Measurements from ENCODE around the gene ABL2.
A peak's percentile ranks its signal among the peaks of the same experiment; 100 is the strongest.

The ABL2 gene

DNA sequence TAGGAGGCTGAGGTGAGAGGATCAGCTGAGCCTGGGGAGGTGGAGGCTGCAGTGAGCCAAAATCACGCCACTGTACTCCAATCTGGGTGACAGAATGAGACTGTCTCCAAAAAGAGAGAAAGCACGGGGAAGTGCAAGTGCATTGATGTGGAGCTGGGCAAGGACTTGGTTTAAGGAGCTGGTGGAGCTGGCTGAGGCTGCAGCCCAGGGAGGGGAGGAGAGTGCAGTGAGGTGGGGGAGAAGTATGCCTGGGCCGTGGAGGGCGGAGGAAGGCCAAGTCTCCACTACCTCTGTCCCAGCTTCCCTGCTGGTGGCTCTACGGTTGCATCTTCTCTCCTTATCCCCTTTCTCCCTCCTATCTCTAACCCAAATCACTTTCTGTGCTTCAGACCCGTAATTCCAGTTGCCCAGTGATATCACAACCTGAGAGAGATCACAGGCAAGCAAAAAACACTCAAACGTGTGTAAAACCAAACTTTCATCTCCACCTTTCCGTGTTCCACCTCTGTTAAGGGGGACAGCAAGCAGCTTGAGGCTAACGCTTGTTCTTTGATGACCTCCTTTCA, 136.5 kb downstream of the ABL2 start:
- DNase-seq (ENCODE audit: low spot score): no peak

DNA sequence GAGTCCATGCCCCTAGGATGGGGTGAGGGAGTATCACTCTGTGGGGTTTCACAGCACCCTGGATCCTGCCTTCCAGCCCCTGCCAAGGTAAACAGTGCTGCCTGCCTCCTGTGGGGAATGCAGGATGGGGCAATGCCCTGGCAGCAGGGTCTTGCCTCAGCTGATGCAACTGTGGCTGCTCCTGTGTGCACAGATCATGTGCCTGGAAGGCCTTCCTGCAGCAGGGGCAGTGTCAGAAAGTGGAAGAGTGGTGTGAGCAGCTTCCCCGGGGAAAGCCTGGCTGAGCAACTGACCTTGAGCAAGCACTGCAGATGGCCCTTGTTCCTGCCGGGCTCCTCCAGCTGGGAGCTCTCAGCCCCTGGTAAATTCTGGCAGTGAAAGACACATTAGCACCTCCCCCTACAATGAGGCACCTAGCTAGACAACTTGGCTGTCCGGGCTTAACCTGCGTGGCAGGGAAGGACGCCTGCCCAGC, 137.7 kb downstream of the ABL2 start:
- no peak for DNase-seq (ENCODE audit: low spot score)

DNA sequence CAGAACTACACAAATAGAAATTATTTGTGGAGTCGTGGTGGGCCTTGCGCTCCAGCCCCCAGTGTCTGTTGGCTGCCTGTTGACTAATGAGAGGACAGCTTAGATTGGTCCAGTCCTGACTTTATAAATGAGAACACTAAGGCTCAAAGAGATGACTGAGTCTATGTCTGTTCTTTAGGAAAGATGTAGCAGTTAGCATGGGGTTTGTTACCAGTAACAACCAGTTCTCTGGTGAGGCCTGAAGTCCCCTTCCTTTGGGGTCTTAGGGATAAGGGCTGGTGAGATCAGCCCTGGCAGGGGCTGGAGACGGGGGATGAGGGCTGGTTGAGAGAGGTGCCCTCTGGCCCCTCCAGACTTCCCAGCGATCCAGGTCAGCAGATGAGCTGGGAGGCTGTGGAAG, 138.6 kb downstream of the ABL2 start:
- DNase-seq (ENCODE audit: low spot score): no peak

DNA sequence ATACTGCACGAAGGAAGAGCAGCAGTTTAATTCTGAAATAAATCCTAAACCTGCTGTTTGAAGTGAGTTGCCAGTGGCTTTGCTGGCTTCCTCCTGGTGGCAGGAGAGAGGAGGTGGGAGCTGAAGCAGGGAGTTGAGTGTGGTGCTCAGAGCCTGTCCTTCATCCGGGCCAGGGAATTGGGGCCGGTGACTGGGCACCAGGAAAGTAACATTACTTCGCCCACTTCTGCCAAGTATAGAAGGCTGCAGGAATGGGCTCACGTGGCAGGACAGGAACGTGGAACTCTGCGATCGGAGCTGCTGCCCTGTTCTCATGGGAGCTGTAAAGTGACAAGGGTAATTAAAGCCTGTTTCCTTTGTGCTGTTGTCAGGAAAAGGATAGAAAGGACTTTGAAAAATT, 139.0 kb downstream of the ABL2 start:
- DNase-seq (ENCODE audit: low spot score): no peak

DNA sequence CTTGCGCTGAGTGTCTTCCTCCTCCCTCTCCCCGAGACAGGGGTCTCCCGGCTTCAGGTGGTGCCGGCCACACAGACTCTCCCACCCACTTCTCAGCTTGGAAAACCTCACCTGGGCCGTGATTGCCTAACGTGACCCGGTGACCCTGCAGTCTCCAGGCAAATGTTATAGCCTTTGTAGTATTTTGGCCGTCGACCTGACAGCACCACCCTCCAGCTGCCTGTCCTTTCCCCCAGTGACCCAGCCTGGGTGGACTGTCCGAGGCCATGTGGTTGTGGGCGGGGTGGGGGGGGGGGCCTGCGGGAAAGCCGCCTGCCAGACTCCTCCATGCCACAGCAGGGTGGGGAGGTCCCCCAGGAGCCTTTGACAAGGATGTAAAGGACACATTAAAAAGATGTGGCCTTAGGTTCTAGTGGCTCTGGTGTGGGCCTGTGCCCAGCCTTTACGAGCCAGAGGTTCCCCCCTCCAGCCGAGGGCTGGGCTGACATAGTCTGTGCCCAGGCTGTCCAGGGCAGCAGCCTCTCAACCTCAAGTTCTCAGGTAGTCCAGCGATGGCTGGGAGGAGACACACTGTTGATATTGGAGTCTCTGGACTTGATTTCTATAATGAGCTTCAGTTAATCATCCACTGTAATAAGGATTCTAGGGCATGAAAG, 139.5 kb downstream of the ABL2 start:
- no peak for DNase-seq (ENCODE audit: low spot score)

DNA sequence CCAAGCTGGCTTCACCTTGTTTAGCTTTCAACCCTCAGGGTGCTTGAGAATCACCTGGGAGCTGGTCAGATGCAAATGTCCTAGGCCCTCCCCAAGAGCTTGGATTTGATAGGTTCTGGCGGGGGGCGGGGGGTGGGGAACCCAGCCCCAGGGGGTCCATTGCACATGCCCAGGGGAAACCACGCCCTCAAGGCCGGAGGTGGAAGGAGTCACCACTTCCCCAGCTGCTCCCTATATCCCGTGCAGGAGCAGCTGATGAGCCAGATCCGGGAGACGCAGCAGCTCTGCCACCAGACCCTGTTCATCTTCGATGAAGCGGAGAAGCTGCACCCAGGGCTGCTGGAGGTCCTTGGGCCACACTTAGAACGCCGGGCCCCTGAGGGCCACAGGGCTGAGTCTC, 141.8 kb downstream of the ABL2 start:
- DNase-seq (ENCODE audit: low spot score): no peak

DNA sequence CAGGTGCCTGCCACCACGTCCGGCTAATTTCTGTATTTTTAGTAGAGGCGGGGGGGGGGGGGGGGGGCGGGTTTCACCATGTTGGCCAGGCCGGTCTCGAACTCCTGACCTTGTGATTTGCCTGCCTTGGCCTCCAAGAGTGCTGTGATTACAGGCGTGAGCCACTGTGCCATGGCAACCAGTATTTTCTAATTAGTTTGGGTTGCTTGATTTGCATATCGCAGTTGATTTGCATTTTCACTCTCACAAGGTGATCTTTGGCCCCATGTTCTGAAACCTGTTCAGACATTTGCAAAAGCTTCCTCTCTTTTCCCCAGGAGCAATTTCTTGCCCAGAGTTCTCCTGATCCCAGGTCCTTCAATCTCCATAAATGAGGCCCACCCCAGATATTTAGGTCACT, 145.9 kb downstream of the ABL2 start:
- no peak for DNase-seq (ENCODE audit: low spot score)

DNA sequence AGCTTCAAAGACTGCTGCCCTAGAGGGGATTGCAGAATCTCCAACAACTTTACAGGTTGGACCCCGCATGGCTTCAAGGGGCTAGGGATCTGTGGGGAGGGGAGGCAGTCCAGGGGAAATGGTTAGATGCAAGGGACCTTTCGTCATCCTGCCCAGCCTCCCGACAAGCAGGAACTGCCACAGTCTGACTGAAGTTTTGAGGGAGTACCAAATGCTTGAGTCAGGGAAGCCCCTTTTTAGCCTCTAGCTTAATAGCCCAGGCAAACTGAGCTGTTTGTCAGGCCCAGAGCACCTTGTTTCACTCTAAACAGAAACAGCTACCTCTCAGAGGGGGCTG, 146.5 kb downstream of the ABL2 start:
- peak; percentile 19 for DNase-seq (ENCODE audit: low spot score)

GRCh38 chr1:179082333-179082998, 147.0 kb downstream of the ABL2 start:
- peak; percentile 16 for DNase-seq (ENCODE audit: low spot score)

GRCh38 chr1:179081687-179082332, 147.7 kb downstream of the ABL2 start, which contains the start of gene TOR3A:
Gene TOR3A, plus strand, starts transcription at chr1:179082070. Its CDS starts 59 bp downstream, at chr1:179082129.
- peak; percentile 81 for DNase-seq (ENCODE audit: low spot score)

- peak; percentile 35 for DNase-seq (ENCODE audit: low spot score)
Measured at GRCh38 chr1:179080866-179081686, 148.4 kb downstream of the ABL2 start.

DNA sequence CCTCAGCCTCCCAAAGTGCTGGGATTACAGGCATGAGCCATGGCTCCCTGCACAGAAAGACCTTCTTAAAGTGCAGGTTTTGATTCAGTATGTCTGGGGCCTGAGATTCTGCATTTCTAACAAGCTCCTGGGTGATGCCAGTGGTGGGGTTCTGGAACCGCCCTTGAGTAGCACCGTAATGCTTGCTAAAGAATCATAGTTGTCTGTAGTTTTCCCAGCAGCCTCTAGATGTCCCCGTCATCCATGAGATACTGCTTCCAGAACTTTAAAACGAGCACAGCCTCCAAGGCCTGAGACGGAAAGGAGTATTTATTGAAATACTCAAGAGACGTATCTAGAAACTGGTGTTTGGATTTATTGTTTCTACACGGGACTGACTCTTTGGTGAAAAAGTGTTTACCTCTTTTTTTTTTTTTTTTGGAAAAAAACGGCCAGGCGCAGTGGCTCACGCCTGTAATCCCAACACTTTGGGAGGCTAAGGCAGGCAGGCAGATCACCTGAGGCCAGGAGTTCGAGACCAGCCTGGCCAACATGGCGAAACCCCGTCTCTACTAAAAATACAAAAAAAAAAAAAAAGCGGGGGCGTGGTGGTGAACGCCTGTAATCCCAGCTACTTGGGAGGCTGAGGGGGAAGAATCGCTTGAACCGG, 150.2 kb downstream of the ABL2 start:
- peak; percentile 73 for DNase-seq (ENCODE audit: low spot score)

GRCh38 chr1:179077396-179077795, 152.1 kb downstream of the ABL2 start:
- no peak for DNase-seq (ENCODE audit: low spot score)

GRCh38 chr1:179066471-179066870, 163.0 kb downstream of the ABL2 start:
- DNase-seq (ENCODE audit: low spot score): no peak

GRCh38 chr1:179061360-179062282, 167.9 kb downstream of the ABL2 start:
- no peak for DNase-seq (ENCODE audit: low spot score)

GRCh38 chr1:179058487-179059483, 170.7 kb downstream of the ABL2 start:
- no peak for DNase-seq (ENCODE audit: low spot score)

GRCh38 chr1:179055937-179056336, 173.5 kb downstream of the ABL2 start:
- DNase-seq (ENCODE audit: low spot score): no peak

DNA sequence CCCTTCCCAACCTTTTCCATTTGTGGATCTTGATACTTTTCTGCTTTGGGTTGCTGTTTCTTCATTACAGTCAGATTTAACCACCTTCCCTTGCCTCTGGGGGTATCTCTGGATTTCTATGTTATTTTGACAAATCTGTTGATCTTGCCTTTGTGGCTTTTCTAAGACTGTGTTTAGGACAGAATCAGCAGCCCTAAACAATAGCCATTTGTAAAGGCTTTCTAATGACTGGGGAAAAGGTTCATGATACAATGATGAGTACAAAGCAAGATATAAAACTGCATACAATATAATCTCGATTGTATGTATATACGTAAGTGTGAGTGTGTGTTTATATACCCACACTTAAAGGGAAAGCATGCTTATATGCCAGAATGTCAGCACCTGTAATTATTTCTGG, 176.0 kb downstream of the ABL2 start:
- DNase-seq (ENCODE audit: low spot score): no peak

GRCh38 chr1:179052776-179053175, 176.7 kb downstream of the ABL2 start:
- DNase-seq (ENCODE audit: low spot score): no peak
